HL-60 (cell line): Measurements from ENCODE around the gene COL4A4.

Source experiments
- CTCF ChIP-seq: IDR thresholded peaks from one replicate; pipeline ENCODE4 v1.5.1; 2011; ENCODE audit warnings: low read length, control low read depth, inconsistent platforms; ENCODE audit not compliant: insufficient read depth
- GABPA ChIP-seq: IDR thresholded peaks from 2 replicates; pipeline ENCODE4 v1.6.1; 2012; ENCODE audit warnings: low read depth
- SPI1 ChIP-seq: IDR thresholded peaks from 2 replicates; pipeline ENCODE4 v1.6.1; 2012; ENCODE audit warnings: low read depth, mild to moderate bottlenecking, borderline replicate concordance

DNA sequence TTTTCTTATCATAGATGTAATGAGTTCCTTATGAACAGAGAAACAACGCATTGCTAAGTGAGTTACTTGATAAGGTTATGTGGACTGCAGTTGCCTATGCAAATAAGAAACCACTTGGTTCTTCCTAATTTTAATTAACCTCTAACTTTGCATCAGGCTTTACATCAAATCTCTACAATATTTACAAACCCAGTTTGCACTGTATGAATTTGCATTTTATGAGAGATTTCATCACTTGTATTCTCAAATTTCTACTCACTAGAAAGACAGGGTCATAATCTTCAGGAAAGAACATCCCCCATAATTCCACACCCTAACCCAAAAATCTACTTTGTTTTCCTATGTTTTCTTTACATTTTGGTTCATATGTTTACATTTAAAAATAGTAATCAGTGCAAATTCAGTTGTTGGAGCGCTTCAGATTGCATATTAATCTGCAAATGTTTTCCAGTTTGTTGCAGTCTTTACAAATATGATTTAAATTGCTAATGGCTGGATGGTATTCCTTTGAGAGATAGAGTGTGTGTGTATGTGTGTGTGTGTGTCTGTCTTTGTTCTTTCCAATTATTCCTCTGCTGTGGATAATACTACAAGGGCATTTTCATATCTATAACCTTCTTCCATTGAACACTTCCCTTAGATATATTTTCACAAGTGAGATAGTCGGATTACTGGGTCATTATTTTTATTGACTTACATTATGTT lies 106.1 kb downstream of the COL4A4 start:
- TF ChIP-seq CTCF (no peak), GABPA (no peak), SPI1 (no peak)
